GM18526 (cell line): ENCODE results near the gene CACNA1C.

ENCODE experiments used
- POLR2A ChIP-seq: IDR thresholded peaks from 3 replicates; pipeline ENCODE4 v1.6.1; 2011; ENCODE audit not compliant: insufficient read length; ENCODE audit errors: extremely low read depth

The CACNA1C gene

DNA sequence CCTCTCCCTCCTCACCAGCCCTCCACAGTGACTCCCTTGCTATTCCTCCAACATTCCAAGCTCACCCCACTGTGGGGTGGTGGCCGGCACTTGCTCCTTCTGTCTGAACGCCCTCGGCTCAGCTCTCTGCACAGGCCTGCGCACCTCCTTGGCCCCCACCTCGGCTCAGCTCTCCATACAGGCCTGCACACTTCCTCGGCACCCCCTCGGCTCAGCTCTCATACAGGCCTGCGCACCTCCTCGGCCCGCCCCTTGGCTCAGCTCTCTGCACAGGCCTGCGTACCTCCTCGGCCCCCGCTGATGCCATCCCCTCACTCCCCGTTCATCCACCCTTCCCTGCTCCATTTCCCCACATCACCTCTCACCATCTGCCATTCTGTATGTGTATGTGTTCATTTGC is 409.3 kb downstream of the CACNA1C start:
- no peak for TF ChIP-seq POLR2A

DNA sequence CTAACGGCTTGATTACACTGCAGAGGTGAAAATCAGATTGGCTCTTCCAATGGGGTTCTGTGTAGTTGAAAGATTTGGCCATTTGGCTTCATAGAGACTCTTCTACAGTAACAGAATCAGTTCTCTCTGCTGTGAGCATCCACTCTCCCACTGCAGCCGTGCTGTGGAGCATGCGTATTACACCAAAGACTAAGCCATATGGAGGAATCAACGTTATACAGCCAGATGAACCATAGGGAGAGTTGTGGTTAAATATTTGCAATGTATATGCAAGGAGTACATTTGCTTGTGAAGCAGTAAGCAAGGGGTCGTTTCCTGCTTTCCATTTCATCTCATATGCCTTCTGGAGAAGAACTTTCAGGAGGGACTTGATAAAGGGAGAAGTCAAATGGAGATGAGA is 410.9 kb downstream of the CACNA1C start:
- no peak for TF ChIP-seq POLR2A

- no peak for TF ChIP-seq POLR2A
Measured at GRCh38 chr12:2465681-2466080, 412.9 kb downstream of the CACNA1C start.

- TF ChIP-seq POLR2A, result no peak
Measured at GRCh38 chr12:2466211-2466610, 413.4 kb downstream of the CACNA1C start.

DNA sequence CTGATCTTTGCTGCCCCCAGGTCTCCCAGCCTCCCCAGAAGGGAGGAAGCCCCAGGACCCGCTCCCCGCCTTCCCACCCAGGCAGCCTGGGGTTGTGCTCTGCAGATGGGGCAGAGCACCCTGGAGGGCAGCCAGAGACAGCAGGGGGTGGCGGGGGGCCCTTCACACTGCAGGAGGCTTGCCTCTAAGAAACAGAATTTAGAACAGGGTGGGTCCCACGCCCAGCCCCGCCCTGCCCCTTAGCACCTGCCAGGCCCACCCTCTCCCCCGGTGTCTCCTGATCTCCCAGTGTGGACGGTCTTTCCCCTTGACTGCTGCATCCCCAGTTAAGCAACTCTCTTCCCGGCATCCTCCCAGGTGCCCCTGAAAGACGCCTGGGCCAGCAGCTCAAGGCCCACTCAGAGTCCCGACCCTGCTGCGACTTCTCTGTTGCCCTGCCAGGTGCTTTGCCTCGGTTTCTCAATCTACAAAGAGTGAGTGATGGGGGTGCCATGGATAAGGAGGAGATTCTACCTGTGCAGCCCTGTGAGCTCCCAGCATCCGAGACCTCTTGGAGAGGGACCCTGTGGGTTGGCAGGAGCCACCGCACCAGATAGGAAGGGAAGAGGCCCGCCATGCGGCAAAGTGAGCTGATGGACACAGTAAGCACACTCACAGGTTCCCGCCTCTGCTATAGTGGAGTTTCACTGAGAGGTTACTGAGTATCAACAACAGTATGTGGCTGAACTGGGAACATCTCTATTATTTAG is 414.8 kb downstream of the CACNA1C start:
- TF ChIP-seq POLR2A, result no peak

- no peak for TF ChIP-seq POLR2A
Measured at GRCh38 chr12:2475984-2476383, 423.2 kb downstream of the CACNA1C start.

DNA sequence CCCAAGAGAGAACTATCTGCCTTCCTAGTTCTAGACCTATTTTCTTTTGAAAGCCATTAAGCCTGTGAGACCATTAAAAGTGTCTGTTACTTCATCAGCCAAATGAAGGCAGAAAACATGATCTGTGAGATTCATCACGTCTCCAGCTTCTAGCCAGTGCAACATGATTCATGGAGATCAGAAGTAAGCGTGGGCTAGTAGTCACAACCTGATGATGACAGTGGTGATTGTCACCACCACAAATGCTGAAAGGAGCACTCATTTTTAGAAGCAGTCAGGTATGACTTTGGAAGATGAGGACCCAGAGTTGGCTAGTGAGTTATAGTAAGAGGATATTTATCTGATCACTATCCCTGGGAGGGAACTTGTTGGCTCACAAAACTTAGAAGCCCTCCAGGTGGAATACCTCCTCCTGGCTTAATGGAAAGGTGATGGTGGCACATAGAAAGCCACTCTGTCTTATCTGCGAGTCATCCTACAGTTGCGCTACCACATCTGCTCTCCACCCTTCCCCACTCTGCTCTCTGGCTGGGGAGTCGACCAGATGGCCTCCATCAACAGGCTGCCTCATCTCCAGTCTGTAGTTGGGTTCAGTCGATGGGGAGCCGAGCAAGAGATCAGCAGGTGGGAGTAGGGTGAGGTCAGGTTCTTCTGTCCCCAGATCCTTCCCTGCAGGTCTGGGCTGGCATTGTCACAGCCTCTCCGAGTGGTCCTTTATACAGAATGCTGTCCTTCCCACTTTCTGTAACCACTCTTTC is 424.4 kb downstream of the CACNA1C start:
- TF ChIP-seq POLR2A, result no peak

DNA sequence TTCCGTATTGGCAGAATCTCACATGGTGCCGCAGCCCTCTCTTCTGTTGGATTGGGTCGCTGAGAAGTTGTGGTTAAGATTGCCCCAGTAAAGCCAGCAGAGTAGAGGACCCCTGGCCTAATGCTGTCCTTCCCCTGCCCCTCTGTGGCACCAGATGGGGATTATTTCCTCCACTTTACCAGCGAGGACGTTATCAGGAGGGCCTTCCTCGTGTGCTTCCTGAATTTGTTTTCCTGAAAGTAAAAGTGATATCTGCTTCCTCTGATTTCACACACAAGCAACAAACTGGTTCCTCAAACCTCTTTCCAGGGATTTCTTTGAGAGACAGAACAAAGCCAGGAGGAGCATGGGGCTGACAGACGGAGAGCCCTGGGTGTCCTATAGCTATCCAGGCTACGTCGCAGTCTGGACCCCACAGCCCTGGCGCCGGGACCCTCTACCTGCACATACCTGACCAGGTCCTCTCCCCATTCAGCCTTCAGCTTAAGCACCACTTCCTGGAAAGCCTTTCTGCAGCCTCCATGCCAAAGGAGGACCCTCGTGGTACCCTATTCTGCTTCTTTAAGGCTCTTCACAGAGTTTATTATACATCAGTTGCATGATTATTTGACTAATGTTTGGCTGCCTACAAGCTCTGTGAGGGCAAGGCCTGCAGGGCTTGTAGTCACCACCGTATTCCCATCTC is 427.2 kb downstream of the CACNA1C start:
- TF ChIP-seq POLR2A, result no peak

DNA sequence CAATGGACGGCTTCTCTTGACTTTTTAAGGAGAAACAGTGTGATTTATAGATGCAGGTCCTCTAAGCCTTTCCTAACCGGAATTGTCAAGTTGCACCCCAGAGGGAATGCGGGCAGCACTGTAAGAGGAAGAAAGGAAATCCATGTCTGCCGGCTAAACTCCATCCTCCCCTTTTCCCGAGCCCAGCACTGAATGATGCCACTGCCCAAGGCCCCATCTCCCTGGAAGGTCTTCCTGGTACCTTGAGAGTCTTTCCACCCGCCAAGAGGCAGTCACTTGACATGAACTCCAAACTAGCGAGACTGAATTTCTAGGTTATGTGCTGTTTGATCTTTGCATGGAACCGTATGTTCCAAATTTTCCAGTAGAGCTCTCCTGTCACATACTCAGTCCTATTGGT is 428.6 kb downstream of the CACNA1C start:
- no peak for TF ChIP-seq POLR2A

DNA sequence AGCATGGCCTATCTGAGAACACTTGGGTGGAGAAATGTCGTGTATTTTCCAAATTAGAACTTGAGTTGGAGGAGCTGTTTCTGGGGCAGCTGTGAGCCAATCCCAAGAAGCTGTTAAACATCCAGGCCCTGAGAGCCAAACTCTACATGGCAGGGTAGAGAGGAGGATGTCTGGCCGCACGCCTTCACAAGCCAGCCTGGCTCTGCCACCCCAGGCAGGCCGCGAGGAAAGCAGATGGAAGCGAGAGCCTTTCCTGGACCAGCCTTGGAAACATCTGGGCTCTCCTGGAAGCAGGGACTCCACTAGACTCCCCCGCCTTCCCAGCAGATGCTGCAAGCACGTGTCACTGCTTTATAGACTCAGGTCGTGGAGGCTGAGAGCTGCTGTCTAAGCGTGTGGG is 429.2 kb downstream of the CACNA1C start:
- TF ChIP-seq POLR2A, result no peak

DNA sequence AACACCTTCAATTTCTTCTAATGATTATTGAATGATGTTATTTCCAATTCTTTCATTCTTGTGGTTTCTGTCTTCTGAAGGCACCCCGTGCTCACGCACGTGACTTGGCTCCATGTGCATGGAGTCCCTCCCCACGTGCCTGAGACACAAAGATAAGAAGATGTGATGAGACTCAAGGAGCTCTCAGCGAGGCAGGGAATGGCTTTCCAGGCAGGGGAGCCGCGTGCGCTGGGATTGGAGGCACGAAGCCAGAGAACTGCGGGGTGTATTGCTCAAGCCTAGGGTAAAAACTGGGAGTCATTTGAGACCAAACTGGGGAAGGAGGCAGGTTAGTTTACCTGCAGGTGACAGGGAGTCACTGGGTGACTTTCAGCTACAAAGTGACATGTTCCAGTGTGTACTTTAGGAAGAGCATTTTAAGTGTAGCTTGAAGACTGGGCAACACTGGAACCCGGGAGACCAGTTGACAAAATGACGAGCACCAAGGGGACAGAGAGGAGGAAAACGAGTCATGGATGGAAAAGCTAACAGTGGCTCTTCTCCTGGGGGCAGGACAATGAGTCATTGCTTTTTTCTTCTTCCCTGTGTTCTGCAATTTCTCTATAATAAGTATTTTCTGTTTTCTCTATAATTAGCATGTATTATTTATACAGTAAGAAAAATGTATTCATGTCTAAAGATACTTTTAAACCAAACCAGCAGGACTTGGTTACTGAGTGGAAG is 430.3 kb downstream of the CACNA1C start:
- TF ChIP-seq POLR2A, result no peak

- TF ChIP-seq POLR2A, result no peak
Measured at GRCh38 chr12:2483713-2484112, 430.9 kb downstream of the CACNA1C start.

- no peak for TF ChIP-seq POLR2A
Measured at GRCh38 chr12:2484141-2484776, 431.5 kb downstream of the CACNA1C start.

DNA sequence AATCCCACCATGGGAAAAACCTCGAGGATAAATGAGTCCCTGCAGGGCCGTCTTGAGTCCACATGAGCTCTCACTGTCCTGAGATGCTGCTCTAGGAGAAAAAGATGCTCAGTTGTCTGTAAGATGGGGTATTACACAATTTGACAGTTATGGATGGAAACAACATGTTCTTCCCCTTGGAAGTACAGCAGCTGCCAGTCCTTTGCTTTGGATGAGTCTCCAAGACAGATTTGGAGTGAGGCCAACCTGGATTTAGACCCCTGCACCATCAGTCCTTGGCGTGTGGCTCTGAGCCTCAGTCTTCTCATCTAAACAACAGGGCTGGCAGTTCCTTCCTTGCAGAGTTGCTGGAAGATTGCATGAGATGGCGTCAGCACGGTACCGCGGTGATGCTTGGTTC is 432.9 kb downstream of the CACNA1C start:
- TF ChIP-seq POLR2A, result no peak

- TF ChIP-seq POLR2A, result no peak
Measured at GRCh38 chr12:2486796-2487195, 434.0 kb downstream of the CACNA1C start.
